Breast epithelium (tissue), 3 donors: ENCODE results near the gene LMX1A.

Source experiments
- CTCF ChIP-seq, 3 donors: fragments of 450-650 bp; IDR thresholded peaks; one replicate each; pipeline ENCODE4 v1.5.1; 2016 to 2017; ENCODE audit warnings: antibody characterized with exemption in 3 of 3, mild to moderate bottlenecking in 3 of 3, moderate library complexity in 3 of 3
- POLR2AphosphoS5 ChIP-seq, 3 donors: sonication (generic); formaldehyde crosslinking; IDR thresholded peaks; one replicate each; pipeline ENCODE4 v1.6.1; 2017; ENCODE audit warnings: antibody characterized with exemption in 3 of 3

DNA sequence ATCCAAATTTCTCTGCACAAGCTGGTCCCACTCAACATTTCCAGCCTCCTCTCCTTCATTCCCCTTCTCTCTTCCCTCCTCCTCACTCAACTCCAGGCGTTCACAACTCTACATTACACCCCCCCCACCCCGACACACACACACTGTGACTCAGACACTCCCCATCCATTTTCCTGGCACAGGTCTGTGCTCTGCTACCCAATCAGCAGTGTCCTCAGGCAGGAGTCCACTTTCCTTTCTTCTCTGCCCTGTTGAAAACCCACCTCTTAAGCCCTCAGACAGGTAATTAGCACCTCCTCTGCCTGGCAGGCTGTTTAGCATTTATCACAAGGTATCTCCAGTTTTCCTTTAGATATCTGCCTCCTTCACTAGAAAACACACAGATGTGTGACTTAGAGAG is 8.8 kb upstream of the LMX1A start:
- TF ChIP-seq CTCF (IDR thresholded peaks at IDR 0.05) = no peak
- no peak for TF ChIP-seq POLR2AphosphoS5 (IDR thresholded peaks at IDR 0.05)
